B cell (primary cell): ENCODE measurements around the gene OR4E2. TPM values are rescaled to one million over a fixed set of nuclear protein-coding genes. Genes with fewer than 3 reads are reported as not detected.

ENCODE experiments used
- ATAC-seq: fragments of 200-7000 bp; cut with Tn5 transposase; one replicate; pipeline ENCODE4 v1.10.0; 2021; ENCODE audit warnings: low read depth, mild to moderate bottlenecking, moderate number of reproducible peaks, moderate library complexity
- CTCF ChIA-PET: fragments of 350-600 bp; sonication (Branson Sonifier 250); formaldehyde crosslinking; loops from one replicate; lab custom pipeline; 2021; ENCODE audit warnings: antibody characterized with exemption, inconsistent platforms; lab: Charles Lee
- POLR2A ChIA-PET: fragments of 350-600 bp; sonication (Branson Sonifier 250); formaldehyde crosslinking; loops from one replicate; lab custom pipeline; 2021; ENCODE audit warnings: antibody characterized with exemption; lab: Charles Lee
- DNase-seq: peaks from one replicate; pipeline ENCODE4 v3.0.0; 2013
- H2AFZ ChIP-seq: 2 replicates; pipeline ENCODE4 v1.6.1; 2012; ENCODE audit warnings: mild to moderate bottlenecking, low read depth, low read length; ENCODE audit not compliant: insufficient read depth, poor library complexity, severe bottlenecking
- H3K27ac ChIP-seq, 2 donors: 1 replicate in 1 of 2; 2 replicates in 1 of 2; pipeline ENCODE4 v1.5.1; 2012 to 2013; ENCODE audit warnings: low read length in 2 of 2, mild to moderate bottlenecking in 2 of 2, moderate library complexity in 1 of 2
- H3K27me3 ChIP-seq, 4 experiments: fragments of 200-600 bp in 1 of 4; sonication (generic) in 1 of 4; replicated peaks in 1 of 4; 1 replicate in 2 of 4; 2 replicates in 2 of 4; pipeline versions ENCODE4 v1.6.1 to v1.7.0; 2013 to 2016; ENCODE audit warnings: low read length in 3 of 4, mild to moderate bottlenecking in 2 of 4, mixed read lengths in 1 of 4, moderate library complexity in 1 of 4; ENCODE audit not compliant: insufficient read depth in 4 of 4, control insufficient read depth in 3 of 4; ENCODE audit errors: control extremely low read depth in 1 of 4
- H3K36me3 ChIP-seq, 2 experiments: replicated peaks in 1 of 2; 1 replicate in 1 of 2; 2 replicates in 1 of 2; pipeline versions ENCODE4 v1.6.1 to v1.7.1; 2013; ENCODE audit warnings: low read length in 1 of 2; ENCODE audit not compliant: insufficient read depth in 2 of 2, control insufficient read depth in 1 of 2; ENCODE audit errors: control extremely low read depth in 1 of 2, extremely low read depth in 1 of 2
- H3K4me1 ChIP-seq, 2 donors: fragments of 200-600 bp in 1 of 2; sonication (generic) in 1 of 2; 1 replicate in 1 of 2; 2 replicates in 1 of 2; pipeline versions ENCODE4 v1.5.1 to v1.6.1; 2013 to 2017; ENCODE audit warnings: low read length in 2 of 2; ENCODE audit not compliant: control insufficient read depth in 2 of 2, insufficient read depth in 2 of 2
- H3K4me2 ChIP-seq: replicated peaks from 2 replicates; pipeline ENCODE3; 2012; ENCODE audit warnings: mild to moderate bottlenecking, low read depth, low read length; ENCODE audit not compliant: poor library complexity, severe bottlenecking
- H3K4me3 ChIP-seq, 5 experiments: fragments of 200-600 bp in 1 of 5; sonication (generic) in 1 of 5; 1 replicate in 3 of 5; 2 replicates in 2 of 5; pipeline versions ENCODE4 v1.5.1 to v1.7.0; 2011 to 2016; ENCODE audit warnings: low read length in 4 of 5, mild to moderate bottlenecking in 4 of 5, low read depth in 2 of 5, control low read depth in 1 of 5, moderate library complexity in 1 of 5; ENCODE audit not compliant: insufficient read depth in 1 of 5; ENCODE audit errors: control extremely low read depth in 1 of 5, extremely low read depth in 1 of 5
- H3K79me2 ChIP-seq: fragments of 200-600 bp; sonication (generic); one replicate; pipeline ENCODE4 v1.6.0; 2016; ENCODE audit warnings: low read length; ENCODE audit not compliant: control insufficient read depth, insufficient read depth
- H3K9ac ChIP-seq: fragments of 200-600 bp; sonication (generic); 2 replicates; pipeline ENCODE4 v1.6.1; 2017; ENCODE audit warnings: mild to moderate bottlenecking, low read length, moderate library complexity
- H3K9me3 ChIP-seq, 3 donors: one replicate each; pipeline versions ENCODE4 v1.6.1 to v1.7.1; 2013; ENCODE audit warnings: low read length in 2 of 3; ENCODE audit not compliant: control insufficient read depth in 2 of 3, insufficient read depth in 1 of 3; ENCODE audit errors: control extremely low read depth in 1 of 3
- H4K20me1 ChIP-seq: 2 replicates; pipeline ENCODE4 v1.6.0; 2012; ENCODE audit warnings: mild to moderate bottlenecking, low read length; ENCODE audit not compliant: insufficient read depth, control insufficient read depth, poor library complexity, severe bottlenecking
- H3K27ac Mint-ChIP-seq: one replicate; pipeline ENCODE4 v1.8.0; 2021; ENCODE audit warnings: mixed read lengths
- H3K27me3 Mint-ChIP-seq: one replicate; pipeline ENCODE4 v1.8.0; 2021; ENCODE audit warnings: mixed read lengths
- H3K4me1 Mint-ChIP-seq: one replicate; pipeline ENCODE4 v1.8.0; 2021; ENCODE audit warnings: mixed read lengths
- H3K4me3 Mint-ChIP-seq: one replicate; pipeline ENCODE4 v1.8.0; 2021; ENCODE audit warnings: mixed read lengths
- H3K9me3 Mint-ChIP-seq: one replicate; pipeline ENCODE4 v1.8.0; 2022; ENCODE audit warnings: mixed read lengths; ENCODE audit not compliant: insufficient read depth
- EZH2 ChIP-seq: IDR thresholded peaks from 2 replicates; pipeline ENCODE4 v1.6.1; 2012; ENCODE audit warnings: borderline replicate concordance, low read depth, mild to moderate bottlenecking, moderate library complexity, low read length; ENCODE audit not compliant: insufficient read depth, poor library complexity, severe bottlenecking
- WGBS: methylation state at CpG from one replicate; pipeline ENCODE4 v1.1.5; 2013; ENCODE audit warnings: missing lambda C conversion rate; ENCODE audit not compliant: insufficient coverage; 5-methylcytosine and 5-hydroxymethylcytosine counted together
- intact Hi-C: fragments of 100-400 bp; cut with micrococcal nuclease; formaldehyde crosslinking; loops from one replicate; pipeline ENCODE4 v1.10.0; 2022
- polyA plus RNA-seq: library from polyadenylated mRNA; depleted of rRNA; stranded (reverse); fragments of >200 nt; gene quantifications from 2 replicates; pipeline ENCODE4 v1.2.3, GENCODE V29; 2012
- total RNA-seq, 2 donors: library from RNA; stranded (reverse); fragments of 120-200 nt in 1 of 2; gene quantifications; 1 replicate in 1 of 2; 2 replicates in 1 of 2; pipeline versions ENCODE4 v1.2.3 to v1.2.4, GENCODE V29; 2013 to 2022
- TF ChIP-seq, protein P1 (sequence below): fragments of 200-600 bp; IDR thresholded peaks from one replicate; pipeline ENCODE4 v1.8.0; 2022; ENCODE audit warnings: antibody characterized with exemption, mild to moderate bottlenecking

The OR4E2 gene
- total and polyA plus RNA-seq, 2 donors (not counting 1 experiment from before 2014, with no cell fraction given), result not detected

DNA sequence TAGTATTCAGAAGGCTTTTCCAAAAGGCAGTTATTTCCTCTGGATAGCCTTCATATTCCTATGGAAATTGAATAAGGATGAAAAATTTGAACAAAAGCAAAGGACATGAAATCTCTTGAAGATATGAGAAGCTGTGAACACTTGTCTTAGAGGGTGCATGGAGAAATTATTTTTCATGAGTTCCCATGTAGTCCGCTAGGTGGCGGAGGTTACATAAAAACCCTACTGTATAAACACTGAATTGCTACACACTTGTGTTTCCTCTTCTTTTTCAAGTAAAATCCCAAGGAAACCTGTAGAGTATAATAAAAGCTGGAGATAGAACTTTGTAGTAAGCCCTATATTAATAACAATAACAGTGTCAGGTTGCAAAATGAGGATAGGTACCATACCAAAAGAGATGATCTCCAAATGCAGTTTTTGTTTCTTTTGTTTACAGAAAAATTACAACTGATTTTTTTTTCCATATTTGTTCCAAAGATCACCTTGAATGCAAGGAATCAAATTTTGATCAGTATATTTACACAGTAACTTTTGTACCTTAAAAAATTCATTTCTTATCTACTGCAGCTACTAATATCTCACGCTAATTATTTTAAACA is 57.8 kb downstream of the OR4E2 start:
- Histone ChIP-seq H3K27me3 (peaks cover 0 to 20% (median 11%) of the 10 kb centered on the region in 4 experiments), H3K36me3 (no peaks in the 10 kb centered on the region), H3K9me3 (peaks cover 4 to 8% (median 4%) of the 10 kb centered on the region in 3 donors), H4K20me1 (no peaks in the 10 kb centered on the region), H2AFZ (no peak overlapping the region), H3K4me1 (no peaks in the 10 kb centered on the region), H3K9ac (no peak overlapping the region), H3K79me2 (no peaks in the 10 kb centered on the region), H3K27ac (no peak overlapping the region), H3K4me2 (no peak overlapping the region), H3K4me3 (no peak overlapping the region)
- WGBS, result no CpG with 5 or more reads among the region's 3 CpGs
- Mint-ChIP-seq H3K27me3 (peaks cover 60% of the 10 kb centered on the region), H3K9me3 (peaks cover 2% of the 10 kb centered on the region), H3K27ac (no peak overlapping the region), H3K4me3 (no peak overlapping the region), H3K4me1 (no peaks in the 10 kb centered on the region)
- POLR2A ChIA-PET, result no interaction called here
- DNase-seq (peak; percentile 43), ATAC-seq (peak; percentile 36)
- TF ChIP-seq, protein P1, sequence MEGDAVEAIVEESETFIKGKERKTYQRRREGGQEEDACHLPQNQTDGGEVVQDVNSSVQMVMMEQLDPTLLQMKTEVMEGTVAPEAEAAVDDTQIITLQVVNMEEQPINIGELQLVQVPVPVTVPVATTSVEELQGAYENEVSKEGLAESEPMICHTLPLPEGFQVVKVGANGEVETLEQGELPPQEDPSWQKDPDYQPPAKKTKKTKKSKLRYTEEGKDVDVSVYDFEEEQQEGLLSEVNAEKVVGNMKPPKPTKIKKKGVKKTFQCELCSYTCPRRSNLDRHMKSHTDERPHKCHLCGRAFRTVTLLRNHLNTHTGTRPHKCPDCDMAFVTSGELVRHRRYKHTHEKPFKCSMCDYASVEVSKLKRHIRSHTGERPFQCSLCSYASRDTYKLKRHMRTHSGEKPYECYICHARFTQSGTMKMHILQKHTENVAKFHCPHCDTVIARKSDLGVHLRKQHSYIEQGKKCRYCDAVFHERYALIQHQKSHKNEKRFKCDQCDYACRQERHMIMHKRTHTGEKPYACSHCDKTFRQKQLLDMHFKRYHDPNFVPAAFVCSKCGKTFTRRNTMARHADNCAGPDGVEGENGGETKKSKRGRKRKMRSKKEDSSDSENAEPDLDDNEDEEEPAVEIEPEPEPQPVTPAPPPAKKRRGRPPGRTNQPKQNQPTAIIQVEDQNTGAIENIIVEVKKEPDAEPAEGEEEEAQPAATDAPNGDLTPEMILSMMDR, result peak; percentile 86
- TF ChIP-seq EZH2, result no peak
- CTCF ChIA-PET, result interaction anchor here (1.2 to 2.5 kb wide), 4 partner anchors 10 to 14 kb away, joined by 4 to 7 read pairs (median 6); no protein-coding TSS in a partner anchor
- intact Hi-C loops, result no loop called here

DNA sequence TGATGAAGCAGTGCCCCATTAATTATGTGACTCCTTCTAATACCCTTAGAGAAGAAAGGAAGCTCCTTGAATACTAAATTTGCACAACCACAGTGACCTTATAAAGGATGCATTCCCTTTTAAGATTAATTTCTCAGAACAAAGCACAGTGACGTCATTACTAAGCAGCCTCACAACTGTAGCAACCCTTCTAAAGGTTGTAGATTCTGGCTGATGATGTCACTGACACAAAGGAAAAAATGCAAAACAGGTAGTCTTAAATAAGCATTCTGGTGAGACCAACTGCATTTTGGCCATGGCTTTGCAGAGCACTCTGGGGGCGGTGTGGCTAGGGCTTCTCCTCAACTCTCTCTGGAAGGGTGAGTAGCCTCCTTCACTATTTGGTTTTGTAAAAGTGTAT is 58.4 kb downstream of the OR4E2 start:
- Mint-ChIP-seq H3K27me3 (peaks cover 60% of the 10 kb centered on the region), H3K4me1 (no peaks in the 10 kb centered on the region), H3K27ac (no peak overlapping the region), H3K9me3 (peaks cover 2% of the 10 kb centered on the region), H3K4me3 (no peak overlapping the region)
- Histone ChIP-seq H3K9ac (no peak overlapping the region), H3K4me1 (no peaks in the 10 kb centered on the region), H3K4me3 (no peak overlapping the region), H2AFZ (no peak overlapping the region), H3K9me3 (peaks cover 0 to 4% (median 2%) of the 10 kb centered on the region in 3 donors), H3K27ac (no peak overlapping the region), H3K4me2 (no peak overlapping the region), H3K79me2 (no peaks in the 10 kb centered on the region), H3K36me3 (no peaks in the 10 kb centered on the region), H3K27me3 (peaks cover 0 to 17% (median 5%) of the 10 kb centered on the region in 4 experiments), H4K20me1 (no peaks in the 10 kb centered on the region)
- DNase-seq (no peak), ATAC-seq (no peak)
- WGBS, result no CpG with 5 or more reads among the region's 2 CpGs
- intact Hi-C loops, result no loop called here
- POLR2A ChIA-PET, result no interaction called here
- no peak for TF ChIP-seq EZH2
- TF ChIP-seq, protein P1, result no peak
- CTCF ChIA-PET, result interaction anchor here (2.0 kb wide), 1 partner anchor 11 kb away, joined by 7 read pairs; no protein-coding TSS in a partner anchor
